GM15510 (cell line): Measurements from ENCODE around the gene KNTC1.

Experiments used
- POLR2A ChIP-seq: IDR thresholded peaks from 3 replicates; pipeline ENCODE4 v1.6.1; 2011; ENCODE audit warnings: borderline replicate concordance; ENCODE audit not compliant: insufficient read length; ENCODE audit errors: extremely low read depth

Gene KNTC1

DNA sequence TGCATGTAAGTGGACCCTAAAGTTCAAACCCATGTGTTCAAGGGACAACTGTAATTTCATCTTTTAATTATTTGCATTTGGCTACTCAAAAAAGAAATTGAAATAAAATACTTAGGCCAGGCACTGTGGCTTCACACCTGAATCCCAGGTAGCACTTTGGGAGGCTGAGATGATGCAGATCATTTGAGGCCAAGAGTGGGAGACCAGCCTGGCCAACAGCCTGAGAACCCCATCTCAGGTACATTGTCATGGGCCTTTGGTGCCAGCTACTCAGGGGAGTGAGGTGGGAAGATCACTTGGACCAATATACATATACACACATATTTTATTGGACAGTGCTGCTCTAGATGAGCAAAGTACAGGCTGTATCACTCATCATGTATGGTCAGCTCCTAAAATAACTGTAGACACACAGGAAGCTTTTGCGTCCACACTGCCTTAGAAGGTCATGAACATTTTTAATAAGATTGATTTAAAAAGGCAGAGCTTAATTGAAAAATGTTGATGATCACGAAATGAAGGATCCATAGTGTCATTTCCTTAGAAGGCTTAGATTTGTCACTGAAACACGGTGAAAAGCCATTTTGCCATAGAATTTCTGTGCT lies 23.8 kb upstream of the KNTC1 start:
- no peak for TF ChIP-seq POLR2A

DNA sequence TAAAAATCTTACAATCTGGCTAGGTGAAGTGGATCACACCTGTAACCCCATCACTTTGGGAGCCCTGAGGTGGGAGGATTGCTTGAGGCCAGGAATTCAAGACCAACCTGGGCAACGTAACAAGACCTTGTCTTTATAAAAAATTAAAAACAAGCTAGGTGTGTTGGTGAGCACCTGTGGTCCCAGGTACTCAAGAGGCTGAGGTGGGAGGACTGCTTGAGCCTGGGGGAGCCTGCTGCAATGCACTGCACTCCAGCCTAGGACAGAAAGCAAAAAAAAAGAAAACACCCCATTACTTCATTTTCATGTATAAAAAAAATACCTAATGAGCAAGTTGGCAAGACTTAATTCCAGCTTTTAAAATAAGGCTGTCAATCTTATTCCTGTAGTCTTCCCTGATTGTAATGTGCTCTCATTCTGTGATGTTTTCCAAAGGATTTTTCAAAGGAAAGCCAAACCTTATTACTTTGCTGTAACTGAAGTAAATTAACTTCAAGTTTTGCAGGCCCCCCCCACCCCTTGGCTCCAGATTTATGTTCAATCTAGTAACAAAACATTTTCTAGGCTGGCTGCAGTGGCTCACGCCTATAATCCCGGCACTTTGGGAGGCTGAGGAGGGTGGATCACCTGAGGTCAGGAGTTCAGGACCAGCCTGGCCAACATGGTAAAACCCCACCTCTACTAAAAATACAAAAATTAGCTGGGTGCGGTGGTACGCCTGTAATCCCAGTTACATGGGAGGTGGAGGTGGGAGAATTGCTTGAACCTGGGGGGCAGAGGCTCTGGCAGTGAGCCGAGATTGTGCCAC lies 23.1 kb upstream of the KNTC1 start:
- no peak for TF ChIP-seq POLR2A

DNA sequence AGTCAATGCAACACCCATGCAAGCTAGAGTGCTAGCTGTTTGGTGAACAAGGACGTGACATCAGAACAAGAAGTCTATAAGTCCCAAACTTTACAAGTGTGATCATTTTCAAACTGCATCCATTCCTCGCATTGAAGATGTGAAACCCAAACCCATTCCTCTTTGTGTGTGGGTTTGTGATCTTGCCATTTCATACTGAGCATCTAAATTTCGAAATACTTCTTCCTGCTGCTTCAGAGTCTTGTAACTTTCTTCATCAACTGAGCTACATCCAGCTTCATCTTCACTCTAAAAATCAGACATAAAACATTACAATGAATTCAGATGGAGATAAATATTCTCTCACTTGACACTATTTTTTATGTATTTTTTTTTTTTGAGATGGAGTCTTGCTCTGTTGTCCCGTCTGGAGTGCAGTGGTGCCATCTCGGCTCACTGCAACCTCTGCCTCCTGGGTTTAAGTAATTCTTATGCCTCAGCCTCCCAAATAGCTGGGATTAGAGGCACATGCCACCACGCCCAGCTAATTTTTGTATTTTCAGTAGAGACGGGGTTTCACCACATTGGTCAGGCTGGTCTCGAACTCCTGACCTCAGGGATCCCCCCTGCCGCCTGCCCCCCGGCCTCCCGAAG lies 21.5 kb upstream of the KNTC1 start:
- TF ChIP-seq POLR2A = no peak

GRCh38 chr12:122506393-122506938 lies 20.6 kb upstream of the KNTC1 start:
- TF ChIP-seq POLR2A = no peak

DNA sequence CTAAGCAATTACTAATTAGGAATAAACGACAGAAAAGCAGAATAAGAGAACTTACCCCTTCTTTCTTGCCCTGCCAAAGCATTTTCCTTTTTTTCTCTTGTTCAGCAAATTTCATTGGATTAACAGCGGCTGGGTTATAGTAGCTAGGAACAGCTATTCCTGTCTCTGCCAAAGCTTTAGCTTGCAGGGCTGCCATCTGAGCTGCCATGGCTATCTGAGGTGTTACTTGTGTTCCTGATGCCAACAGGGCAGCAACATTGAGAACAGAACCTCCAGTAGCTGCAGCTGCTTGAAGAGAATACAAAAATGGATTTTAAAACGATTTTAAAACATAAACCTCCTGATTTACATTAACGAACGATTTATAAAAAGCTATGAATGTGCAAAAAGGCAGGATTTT lies 18.9 kb upstream of the KNTC1 start:
- TF ChIP-seq POLR2A = no peak

GRCh38 chr12:122513660-122514059 lies 13.4 kb upstream of the KNTC1 start:
- no peak for TF ChIP-seq POLR2A

- TF ChIP-seq POLR2A = no peak
Measured at GRCh38 chr12:122515275-122515674, 11.8 kb upstream of the KNTC1 start.

- TF ChIP-seq POLR2A = no peak
Measured at GRCh38 chr12:122516544-122517361, 10.3 kb upstream of the KNTC1 start.

DNA sequence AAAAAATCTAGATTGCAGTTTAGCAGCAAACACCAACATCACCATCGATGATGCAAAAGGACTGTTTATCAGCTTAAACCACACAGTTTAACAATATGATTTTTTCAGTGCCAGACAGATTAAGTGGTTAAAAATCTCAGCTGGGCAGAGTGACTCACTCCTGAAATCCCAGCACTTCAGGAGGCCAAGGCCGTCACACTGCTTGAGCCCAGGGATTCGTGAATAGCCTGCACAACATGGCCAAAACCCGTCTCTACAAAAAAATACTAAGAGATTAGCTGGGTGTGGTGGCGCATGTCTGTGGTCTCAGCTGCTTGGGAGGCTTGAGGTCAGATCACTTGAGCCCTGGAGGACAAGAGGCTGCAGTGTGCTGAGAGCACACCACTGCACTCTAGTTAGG lies 9.2 kb upstream of the KNTC1 start:
- TF ChIP-seq POLR2A = no peak

DNA sequence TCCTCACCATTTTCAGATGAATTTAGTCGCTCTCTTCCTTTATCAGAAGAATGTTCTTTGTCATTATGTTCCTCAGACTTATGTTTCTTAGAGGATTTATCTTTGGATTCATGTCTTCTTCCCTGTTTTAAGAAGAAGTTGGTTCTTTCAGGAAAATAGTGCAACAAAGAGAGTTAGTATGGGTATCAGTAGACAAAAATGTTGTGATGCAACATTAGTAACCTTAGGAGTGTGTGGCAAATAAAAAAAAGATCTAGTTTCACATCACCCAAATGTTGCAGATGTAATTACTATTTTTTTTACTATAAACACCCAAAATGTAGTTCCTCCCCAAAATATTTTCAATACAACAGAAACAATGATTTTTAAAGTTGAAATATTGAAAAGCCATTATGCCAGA lies 8.1 kb upstream of the KNTC1 start:
- TF ChIP-seq POLR2A = no peak

GRCh38 chr12:122519418-122519817 lies 7.6 kb upstream of the KNTC1 start:
- no peak for TF ChIP-seq POLR2A

GRCh38 chr12:122520676-122521075 lies 6.4 kb upstream of the KNTC1 start:
- no peak for TF ChIP-seq POLR2A

DNA sequence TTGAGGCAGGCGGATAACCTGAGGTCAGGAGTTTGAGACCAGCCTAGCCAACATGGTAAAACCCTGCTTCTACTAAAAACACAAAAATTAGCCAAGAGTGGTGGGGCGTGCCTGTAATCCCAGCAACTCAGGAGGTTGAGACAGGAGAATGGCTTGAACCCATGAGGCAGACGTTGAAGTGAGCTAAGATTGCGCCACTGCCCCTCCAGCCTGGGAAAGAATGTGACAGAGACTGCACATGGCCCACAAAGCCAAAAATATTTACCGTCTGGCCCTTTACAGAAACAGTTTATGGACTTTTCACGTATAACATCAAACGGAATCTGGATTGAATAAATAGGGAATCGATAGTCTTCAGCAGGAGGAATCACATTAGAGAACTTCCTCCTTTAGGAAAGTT lies 3.8 kb upstream of the KNTC1 start:
- TF ChIP-seq POLR2A = no peak

DNA sequence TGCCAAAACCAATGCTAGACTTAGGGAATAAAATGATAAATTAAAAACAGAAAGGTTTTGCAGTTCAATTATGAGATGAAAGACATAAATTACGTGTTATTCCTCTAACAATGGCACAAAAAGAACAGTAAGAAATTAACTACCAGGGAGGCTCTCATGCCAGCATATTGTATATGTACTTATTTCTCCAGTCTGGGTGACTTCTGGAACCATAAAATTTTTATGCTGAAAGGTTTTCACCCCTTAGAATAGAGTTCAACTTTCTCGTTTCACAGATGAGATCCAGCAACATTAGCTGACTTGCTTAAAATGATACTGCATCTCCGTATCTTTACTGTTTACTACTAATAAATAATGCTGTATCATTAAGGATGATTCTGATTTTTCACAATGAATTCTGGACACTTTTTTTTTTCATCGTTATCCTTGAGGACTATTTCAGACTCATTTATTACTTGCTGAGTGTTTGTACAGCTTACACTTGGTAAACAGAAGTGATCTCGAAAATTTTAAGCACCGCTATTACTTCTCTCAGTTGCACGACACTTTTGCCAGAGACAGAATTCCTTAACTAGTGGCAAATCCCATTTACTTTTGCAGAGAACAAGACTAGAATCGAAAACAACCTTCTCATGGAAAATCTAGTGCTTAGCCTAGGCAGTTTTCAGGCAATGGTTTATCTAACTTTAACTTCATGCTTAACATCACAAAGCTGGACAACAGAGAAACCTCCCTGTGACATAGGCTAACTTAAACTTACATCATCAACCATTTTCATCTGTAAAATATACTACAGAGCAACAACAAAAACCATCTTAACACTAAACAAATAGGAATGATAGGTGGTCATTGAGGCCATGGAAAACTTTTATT lies 3.0 kb upstream of the KNTC1 start:
- TF ChIP-seq POLR2A = no peak
